Mesenchymal stem cell (in vitro differentiated cells and primary cell): ENCODE measurements around the gene NVL.

Experiments used
- DNase-seq: peaks from one replicate; pipeline ENCODE4 v3.0.0-alpha.2; 2013
- H2AFZ ChIP-seq: one replicate; pipeline ENCODE4 v1.6.1; 2013; ENCODE audit warnings: low read depth, mild to moderate bottlenecking, control low read depth, inconsistent platforms, low read length, moderate library complexity
- H2AK5ac ChIP-seq: 2 replicates; pipeline ENCODE4 v1.6.1; 2013; ENCODE audit warnings: low read length, moderate library complexity, mild to moderate bottlenecking, inconsistent platforms; ENCODE audit not compliant: severe bottlenecking
- H2BK120ac ChIP-seq: one replicate; pipeline ENCODE4 v1.6.1; 2013; ENCODE audit warnings: low read depth, mild to moderate bottlenecking, inconsistent platforms, low read length, moderate library complexity
- H2BK12ac ChIP-seq, 2 experiments: one replicate each; pipeline ENCODE4 v1.6.1; 2013; ENCODE audit warnings: inconsistent platforms in 2 of 2, low read length in 2 of 2, mild to moderate bottlenecking in 2 of 2, moderate library complexity in 2 of 2, control low read depth in 1 of 2
- H2BK15ac ChIP-seq: one replicate; pipeline ENCODE4 v1.6.1; 2013; ENCODE audit warnings: mild to moderate bottlenecking, low read depth, inconsistent platforms; ENCODE audit not compliant: poor library complexity, severe bottlenecking
- H2BK5ac ChIP-seq: 2 replicates; pipeline ENCODE4 v1.6.1; 2013; ENCODE audit warnings: low read depth, mild to moderate bottlenecking, low read length, control low read depth, inconsistent platforms; ENCODE audit not compliant: poor library complexity, severe bottlenecking
- H3K14ac ChIP-seq, 2 experiments: one replicate each; pipeline ENCODE4 v1.6.1; 2013; ENCODE audit warnings: inconsistent platforms in 2 of 2, low read length in 2 of 2, control low read depth in 1 of 2, mild to moderate bottlenecking in 1 of 2, moderate library complexity in 1 of 2
- H3K18ac ChIP-seq, 2 experiments: one replicate each; pipeline ENCODE4 v1.6.1; 2013; ENCODE audit warnings: inconsistent platforms in 2 of 2, low read length in 2 of 2, control low read depth in 1 of 2, low read depth in 1 of 2, mild to moderate bottlenecking in 1 of 2
- H3K23ac ChIP-seq, 2 experiments: one replicate each; pipeline ENCODE4 v1.6.1; 2013; ENCODE audit warnings: inconsistent platforms in 2 of 2, low read length in 2 of 2, mild to moderate bottlenecking in 2 of 2, moderate library complexity in 2 of 2, control low read depth in 1 of 2
- H3K27ac ChIP-seq: 2 replicates; pipeline ENCODE4 v1.5.1; 2013; ENCODE audit warnings: mild to moderate bottlenecking, moderate library complexity, low read length, control low read depth, inconsistent platforms; ENCODE audit not compliant: poor library complexity, severe bottlenecking
- H3K27me3 ChIP-seq, 2 experiments: 2 replicates each; pipeline versions ENCODE4 v1.6.1 to v1.7.0; 2013; ENCODE audit warnings: low read length in 2 of 2, mild to moderate bottlenecking in 2 of 2, moderate library complexity in 2 of 2, control low read depth in 1 of 2, inconsistent platforms in 1 of 2; ENCODE audit not compliant: control insufficient read depth in 1 of 2, insufficient read depth in 1 of 2
- H3K36me3 ChIP-seq, 2 experiments: 2 replicates each; pipeline versions ENCODE4 v1.6.1 to v1.7.0; 2013; ENCODE audit warnings: low read length in 2 of 2, control low read depth in 1 of 2, inconsistent platforms in 1 of 2, low read depth in 1 of 2, mild to moderate bottlenecking in 1 of 2; ENCODE audit not compliant: insufficient read depth in 2 of 2, control insufficient read depth in 1 of 2
- H3K4ac ChIP-seq, 2 experiments: one replicate each; pipeline ENCODE4 v1.6.1; 2013; ENCODE audit warnings: inconsistent platforms in 2 of 2, low read length in 2 of 2, mild to moderate bottlenecking in 2 of 2, moderate library complexity in 2 of 2, control low read depth in 1 of 2, low read depth in 1 of 2
- H3K4me1 ChIP-seq: 2 replicates; pipeline ENCODE4 v1.6.1; 2013; ENCODE audit warnings: low read depth, low read length, control low read depth; ENCODE audit not compliant: control insufficient read depth, insufficient read depth
- H3K4me2 ChIP-seq: 2 replicates; pipeline ENCODE4 v1.6.1; 2013; ENCODE audit warnings: low read length, mild to moderate bottlenecking, inconsistent platforms; ENCODE audit not compliant: poor library complexity, severe bottlenecking
- H3K4me3 ChIP-seq, 2 experiments: 2 replicates each; pipeline versions ENCODE4 v1.5.1 to v1.7.0; 2013; ENCODE audit warnings: low read length in 2 of 2, mild to moderate bottlenecking in 2 of 2, control low read depth in 1 of 2, low read depth in 1 of 2; ENCODE audit not compliant: insufficient read depth in 1 of 2
- H3K79me1 ChIP-seq: replicated peaks from 2 replicates; pipeline ENCODE4 v1.6.1; 2013; ENCODE audit warnings: mild to moderate bottlenecking, control low read depth, low read length, inconsistent platforms; ENCODE audit not compliant: poor library complexity, severe bottlenecking
- H3K9ac ChIP-seq: 2 replicates; pipeline ENCODE4 v1.7.0; 2013; ENCODE audit warnings: mild to moderate bottlenecking, low read length, moderate library complexity
- H3K9me3 ChIP-seq: 2 replicates; pipeline ENCODE4 v1.7.0; 2013; ENCODE audit warnings: mild to moderate bottlenecking, low read length; ENCODE audit not compliant: control insufficient read depth
- H4K8ac ChIP-seq: one replicate; pipeline ENCODE4 v1.6.1; 2013; ENCODE audit warnings: inconsistent platforms, mild to moderate bottlenecking, low read length, moderate library complexity
- H4K91ac ChIP-seq: one replicate; pipeline ENCODE4 v1.6.1; 2013; ENCODE audit warnings: mild to moderate bottlenecking, low read length, inconsistent platforms
- WGBS: methylation state at CpG from one replicate; pipeline ENCODE4 v1.1.7; 2013; ENCODE audit warnings: mixed read lengths; 5-methylcytosine and 5-hydroxymethylcytosine counted together

The NVL gene

DNA sequence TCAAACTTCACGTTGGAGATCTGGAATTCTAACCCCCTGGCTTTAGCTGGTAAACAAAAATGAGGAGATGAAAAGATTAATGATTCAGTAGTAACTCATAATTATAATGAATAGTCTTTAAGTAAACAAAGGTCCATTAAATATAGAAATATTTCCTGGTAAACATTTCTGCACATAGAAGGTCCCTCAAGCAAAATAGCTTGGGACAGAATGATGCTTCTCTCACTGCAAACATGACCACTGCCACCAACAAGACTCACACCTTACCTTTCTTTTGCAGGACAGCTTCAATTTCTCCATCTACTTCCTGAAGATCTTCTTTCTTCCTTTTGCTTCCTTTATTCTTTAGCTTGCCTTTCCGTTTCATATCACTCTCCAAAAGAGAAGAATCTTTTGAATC, 25.2 kb downstream of the NVL start:
- no peak overlapping the region for H4K91ac ChIP-seq
- H3K23ac ChIP-seq, result no peak overlapping the region
- no peaks in the 10 kb centered on the region for H3K9me3 ChIP-seq
- DNase-seq, result no peak
- no peak overlapping the region for H3K18ac ChIP-seq
- H3K4me1 ChIP-seq, result peaks cover 1% of the 10 kb centered on the region
- H4K8ac ChIP-seq, result no peak overlapping the region
- no peak overlapping the region for H2BK15ac ChIP-seq
- no peak overlapping the region for H3K9ac ChIP-seq
- no peak overlapping the region for H2BK12ac ChIP-seq
- no peak overlapping the region for H3K4me2 ChIP-seq
- no peak overlapping the region for H2BK120ac ChIP-seq
- peaks cover 42 to 82% of the 10 kb centered on the region in 2 experiments for H3K36me3 ChIP-seq
- H3K4me3 ChIP-seq, result no peak overlapping the region
- H3K27me3 ChIP-seq, result no peaks in the 10 kb centered on the region
- no peak overlapping the region for H3K4ac ChIP-seq
- H2AFZ ChIP-seq, result no peak overlapping the region
- no CpG with 5 or more reads among the region's 2 CpGs for WGBS
- no peak overlapping the region for H3K14ac ChIP-seq
- H3K27ac ChIP-seq, result no peak overlapping the region
- H2BK5ac ChIP-seq, result no peak overlapping the region
- H3K79me1 ChIP-seq, result peaks cover 16% of the 10 kb centered on the region
- H2AK5ac ChIP-seq, result no peak overlapping the region

GRCh38 chr1:224302947-224303346, 27.0 kb downstream of the NVL start:
- Histone ChIP-seq H3K14ac (no peak overlapping the region), H4K8ac (no peak overlapping the region), H2BK5ac (no peak overlapping the region), H3K18ac (no peak overlapping the region), H2AFZ (no peak overlapping the region), H3K36me3 (peaks cover 37 to 88% of the 10 kb centered on the region in 2 experiments), H2BK12ac (no peak overlapping the region), H3K79me1 (peaks cover 13% of the 10 kb centered on the region), H3K27me3 (no peaks in the 10 kb centered on the region), H3K23ac (no peak overlapping the region), H3K27ac (no peak overlapping the region), H2BK15ac (no peak overlapping the region), H2AK5ac (no peak overlapping the region), H3K4ac (no peak overlapping the region), H4K91ac (no peak overlapping the region), H3K4me3 (no peak overlapping the region), H3K9ac (no peak overlapping the region), H3K9me3 (no peaks in the 10 kb centered on the region), H3K4me2 (no peak overlapping the region), H2BK120ac (no peak overlapping the region), H3K4me1 (peaks cover 1% of the 10 kb centered on the region)
- no peak for DNase-seq
- 88% methylated on average over 7 of the region's 7 CpGs for WGBS

GRCh38 chr1:224301391-224301790, 28.6 kb downstream of the NVL start:
- H4K8ac ChIP-seq, result no peak overlapping the region
- H2BK15ac ChIP-seq, result no peak overlapping the region
- peaks cover 8% of the 10 kb centered on the region for H3K79me1 ChIP-seq
- H3K18ac ChIP-seq, result no peak overlapping the region
- no peak overlapping the region for H2BK12ac ChIP-seq
- peak overlapping the region; percentile 72 for H2AK5ac ChIP-seq
- no peak overlapping the region for H2BK120ac ChIP-seq
- no peak overlapping the region for H3K14ac ChIP-seq
- H2BK5ac ChIP-seq, result no peak overlapping the region
- H3K4ac ChIP-seq, result no peak overlapping the region
- no peak overlapping the region for H3K23ac ChIP-seq
- WGBS, result 100% methylated on average over 1 of the region's 1 CpG
- no peaks in the 10 kb centered on the region for H3K27me3 ChIP-seq
- H3K27ac ChIP-seq, result peak overlapping the region; percentile 56
- DNase-seq, result no peak
- H3K36me3 ChIP-seq, result peaks cover 31 to 84% of the 10 kb centered on the region in 2 experiments
- H2AFZ ChIP-seq, result no peak overlapping the region
- H3K4me2 ChIP-seq, result no peak overlapping the region
- H3K9ac ChIP-seq, result no peak overlapping the region
- no peak overlapping the region for H4K91ac ChIP-seq
- peaks cover 1% of the 10 kb centered on the region for H3K4me1 ChIP-seq
- no peak overlapping the region for H3K4me3 ChIP-seq
- no peaks in the 10 kb centered on the region for H3K9me3 ChIP-seq

- Histone ChIP-seq H4K8ac (no peak overlapping the region), H3K14ac (no peak overlapping the region), H3K27me3 (no peaks in the 10 kb centered on the region), H2BK15ac (no peak overlapping the region), H3K18ac (no peak overlapping the region), H3K27ac (peak overlapping the region; percentile 20), H2AFZ (no peak overlapping the region), H3K4me3 (no peak overlapping the region), H3K36me3 (peaks cover 30 to 88% of the 10 kb centered on the region in 2 experiments), H3K4me2 (no peak overlapping the region), H3K4me1 (peaks cover 1% of the 10 kb centered on the region), H3K9ac (no peak overlapping the region), H2BK120ac (no peak overlapping the region), H4K91ac (no peak overlapping the region), H2BK5ac (no peak overlapping the region), H2AK5ac (no peak overlapping the region), H2BK12ac (no peak overlapping the region), H3K23ac (no peak overlapping the region), H3K4ac (no peak overlapping the region), H3K9me3 (no peaks in the 10 kb centered on the region), H3K79me1 (peaks cover 12% of the 10 kb centered on the region)
- peak; percentile 77 for DNase-seq
- 3% methylated on average over 2 of the region's 2 CpGs for WGBS
These were observed 29.6 kb downstream of the NVL start for GRCh38 chr1:224300346-224300745.
